ENCODE data around the gene ABCF1.
A peak's percentile ranks its signal among the peaks of the same experiment; 100 is the strongest.

The ABCF1 gene

DNA sequence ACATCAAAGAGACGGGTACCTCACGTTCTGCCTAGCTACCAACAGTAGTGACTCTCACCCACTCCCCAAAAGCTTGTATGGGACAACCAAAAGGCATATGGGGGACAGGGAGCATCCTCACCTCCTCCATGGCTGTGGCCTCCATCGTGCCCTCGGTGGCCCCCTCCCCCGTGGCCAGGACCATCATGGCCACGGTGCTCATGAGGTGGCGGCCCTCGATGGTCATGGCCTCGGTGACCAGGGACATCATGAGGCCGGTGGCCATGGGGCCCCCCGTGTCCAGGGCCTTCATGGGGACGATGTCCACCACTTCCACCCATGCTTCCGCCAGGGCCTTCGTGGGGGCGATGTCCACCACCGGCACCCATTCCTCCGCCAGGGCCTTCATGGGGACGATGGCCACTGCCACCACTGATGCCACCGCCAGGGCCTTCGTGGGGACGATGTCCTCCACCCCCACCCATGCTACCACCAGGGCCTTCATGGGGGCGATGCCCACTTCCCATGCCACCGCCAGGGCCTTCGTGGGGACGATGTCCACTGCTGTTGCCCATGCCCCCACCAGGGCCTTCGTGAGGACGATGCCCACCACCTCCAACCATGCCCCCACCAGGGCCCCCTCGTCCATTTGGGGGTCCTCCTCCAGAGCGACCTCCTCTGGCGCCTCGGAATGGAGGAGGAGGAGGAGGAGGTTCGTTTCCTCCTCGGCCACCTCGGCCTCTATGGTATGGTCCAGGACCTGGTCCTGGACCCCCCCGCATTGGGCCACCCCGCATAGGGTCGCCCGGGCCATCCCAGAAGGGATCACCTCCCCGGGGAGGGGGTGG is 30.8 kb downstream of the ABCF1 start:
- no peak for DNase-seq

DNA sequence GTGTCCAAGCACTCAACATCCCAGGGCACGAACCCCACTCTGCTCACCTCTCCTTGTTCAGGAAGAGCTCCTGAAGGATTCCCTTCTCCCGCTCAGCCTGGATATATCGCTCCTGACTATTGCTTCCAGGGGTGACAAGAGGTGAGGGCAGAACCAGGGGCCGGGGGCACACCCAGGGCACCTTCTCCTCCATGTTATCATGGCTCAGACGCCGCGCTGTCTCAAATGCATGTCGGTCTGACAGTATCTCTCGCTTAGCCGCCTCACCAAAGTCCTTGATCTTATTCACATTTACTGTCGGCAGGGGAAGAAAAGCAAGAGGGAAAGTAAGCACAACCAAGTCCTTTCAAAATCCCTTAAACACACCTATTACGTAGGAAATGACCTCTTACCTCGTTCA is 32.7 kb downstream of the ABCF1 start:
- DNase-seq = no peak

DNA sequence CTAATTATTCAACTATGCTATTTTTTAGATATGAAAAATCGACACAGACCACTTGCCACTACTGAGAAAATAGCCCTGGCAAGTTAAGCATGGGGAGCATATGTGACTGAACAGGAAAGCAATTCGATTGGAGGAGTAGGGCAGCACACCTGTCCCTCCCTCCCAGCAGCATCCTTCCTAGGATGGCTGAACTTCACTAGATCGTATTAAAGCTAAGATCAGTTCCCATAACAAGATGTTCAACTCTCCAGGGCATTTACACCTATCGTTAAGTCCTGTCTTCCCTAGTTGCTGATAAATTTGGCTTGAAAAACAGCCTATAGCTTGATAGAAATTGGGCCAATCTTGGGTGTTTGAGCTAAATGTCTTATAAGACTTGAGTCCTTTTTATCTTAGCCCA is 38.8 kb downstream of the ABCF1 start:
- no peak for DNase-seq

DNA sequence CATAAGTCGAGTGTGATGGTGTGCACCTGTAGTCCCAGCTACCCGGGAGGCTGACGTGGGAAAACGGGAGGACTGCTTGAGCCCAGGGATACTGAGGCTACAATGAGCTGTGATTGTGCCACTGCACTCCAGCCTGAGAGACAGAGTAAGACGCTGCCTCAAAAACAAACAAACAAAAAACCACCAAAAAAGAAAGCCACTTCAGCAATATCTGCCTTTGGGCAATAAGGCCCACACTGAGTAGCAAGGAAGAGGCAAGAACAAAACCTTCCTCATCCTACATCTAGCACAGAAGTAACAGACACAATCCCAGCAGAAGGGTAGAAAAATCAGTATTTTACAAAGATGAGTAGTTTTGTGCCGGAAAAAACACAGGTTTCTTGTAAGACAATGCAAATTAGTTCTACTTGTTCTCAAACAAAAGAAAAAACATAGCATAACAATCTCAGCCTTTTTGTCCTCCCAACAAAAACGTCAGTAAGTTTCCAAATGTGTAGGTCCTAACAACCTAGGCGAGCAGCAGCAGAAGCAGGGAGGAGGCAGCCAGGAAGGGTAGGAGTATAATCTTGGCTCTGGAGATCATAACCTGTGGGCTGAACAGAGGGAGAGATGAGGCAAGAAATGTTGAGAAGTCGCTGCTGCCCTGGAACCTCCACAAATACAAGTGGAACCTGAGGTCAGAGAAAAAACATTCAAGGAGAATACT is 40.1 kb downstream of the ABCF1 start:
- no peak for DNase-seq

DNA sequence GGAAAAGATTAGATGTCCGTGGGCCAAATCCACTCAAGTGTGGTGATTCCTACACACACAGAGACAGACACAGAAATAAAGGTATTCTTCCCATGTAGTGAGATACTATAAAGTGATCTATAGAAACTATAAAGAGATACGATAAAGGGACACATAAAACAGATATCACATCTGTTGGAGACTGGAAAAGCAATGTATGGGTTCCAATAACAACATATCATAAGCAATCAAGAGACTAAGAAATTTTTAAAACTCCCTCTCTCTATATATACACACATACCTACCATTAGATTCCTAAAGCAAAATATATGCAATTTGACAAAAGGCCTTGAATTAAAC is 40.6 kb downstream of the ABCF1 start:
- DNase-seq = no peak

DNA sequence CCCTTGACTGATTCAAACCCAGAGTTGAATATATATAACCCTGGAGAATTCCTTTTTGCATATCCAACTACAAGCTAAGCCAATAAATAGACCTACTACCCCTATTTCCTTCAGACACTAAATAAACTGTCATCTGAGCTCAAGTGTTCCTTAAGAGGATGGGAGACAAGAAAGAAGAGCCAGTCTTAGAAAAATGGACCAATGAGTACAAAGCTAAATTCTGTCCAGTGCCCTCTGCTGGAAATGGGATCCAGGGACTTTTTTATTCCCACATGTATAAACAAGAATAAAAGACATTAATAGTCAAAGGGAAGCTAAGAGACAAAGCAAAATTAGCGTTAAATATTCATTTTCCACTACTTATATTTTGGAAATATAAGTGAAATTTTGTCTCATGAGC is 41.0 kb downstream of the ABCF1 start:
- DNase-seq = no peak

DNA sequence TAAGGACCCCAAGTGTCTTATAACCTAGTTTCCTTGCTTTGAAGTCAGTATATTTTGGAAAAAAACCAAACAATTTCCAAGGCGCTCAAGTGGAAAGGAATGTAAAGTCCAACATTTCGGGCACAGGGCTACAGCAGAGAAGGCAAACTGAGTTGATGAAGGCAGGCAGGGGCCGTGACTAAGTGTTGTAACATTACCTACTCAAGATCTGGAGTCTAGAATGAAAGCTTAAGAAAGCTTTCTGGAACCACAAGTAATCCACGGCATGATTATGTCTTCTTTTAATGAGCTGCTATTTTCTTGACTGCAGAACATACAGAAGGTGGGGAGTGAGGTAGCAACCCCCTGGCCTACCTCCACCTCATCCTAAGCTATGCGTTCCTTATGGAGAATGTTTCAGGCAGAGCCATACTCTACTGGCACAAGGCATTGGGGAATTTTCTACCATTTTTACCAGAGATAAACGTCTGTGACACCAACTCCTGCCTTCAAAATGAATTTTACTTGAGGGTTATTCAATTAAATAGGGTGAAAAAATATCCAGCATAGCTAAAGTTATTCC is 41.5 kb downstream of the ABCF1 start:
- DNase-seq = no peak

DNA sequence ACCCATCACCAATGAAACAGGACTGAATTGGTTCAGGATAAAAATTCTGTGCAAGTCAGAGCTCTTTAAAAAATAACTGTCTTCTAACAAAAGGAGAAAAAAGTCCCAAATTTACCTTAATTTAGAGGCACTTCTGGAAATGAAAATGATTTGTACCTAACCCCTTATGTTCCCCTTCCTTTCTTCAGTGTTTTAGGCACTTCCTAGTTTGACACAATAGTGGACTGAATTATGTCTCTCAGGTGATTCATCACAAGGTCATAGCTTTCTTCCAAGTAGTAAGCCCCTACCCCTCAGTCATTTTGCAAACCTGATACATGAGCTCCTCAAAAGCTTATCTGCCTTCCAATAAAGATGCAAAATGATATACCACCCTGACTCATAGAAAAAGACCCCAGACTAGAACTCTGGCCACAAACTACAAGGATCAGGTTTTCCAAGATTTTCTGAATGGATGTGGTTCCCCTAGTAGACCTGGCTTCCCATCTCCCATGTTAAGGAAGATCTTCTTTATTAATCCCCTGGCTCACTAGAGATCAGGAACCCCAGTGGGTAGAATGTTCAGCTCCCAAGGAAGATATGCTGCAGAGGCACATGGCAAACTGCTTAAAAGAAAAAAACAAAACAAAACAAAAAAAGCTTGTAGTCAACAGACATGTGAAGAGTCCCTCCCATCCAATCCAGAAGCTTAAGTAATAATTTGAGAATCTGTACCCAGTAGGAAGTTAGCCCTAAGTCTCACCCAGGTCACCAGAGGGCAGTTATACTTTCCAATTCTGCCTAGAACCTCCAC is 42.2 kb downstream of the ABCF1 start:
- DNase-seq = no peak

DNA sequence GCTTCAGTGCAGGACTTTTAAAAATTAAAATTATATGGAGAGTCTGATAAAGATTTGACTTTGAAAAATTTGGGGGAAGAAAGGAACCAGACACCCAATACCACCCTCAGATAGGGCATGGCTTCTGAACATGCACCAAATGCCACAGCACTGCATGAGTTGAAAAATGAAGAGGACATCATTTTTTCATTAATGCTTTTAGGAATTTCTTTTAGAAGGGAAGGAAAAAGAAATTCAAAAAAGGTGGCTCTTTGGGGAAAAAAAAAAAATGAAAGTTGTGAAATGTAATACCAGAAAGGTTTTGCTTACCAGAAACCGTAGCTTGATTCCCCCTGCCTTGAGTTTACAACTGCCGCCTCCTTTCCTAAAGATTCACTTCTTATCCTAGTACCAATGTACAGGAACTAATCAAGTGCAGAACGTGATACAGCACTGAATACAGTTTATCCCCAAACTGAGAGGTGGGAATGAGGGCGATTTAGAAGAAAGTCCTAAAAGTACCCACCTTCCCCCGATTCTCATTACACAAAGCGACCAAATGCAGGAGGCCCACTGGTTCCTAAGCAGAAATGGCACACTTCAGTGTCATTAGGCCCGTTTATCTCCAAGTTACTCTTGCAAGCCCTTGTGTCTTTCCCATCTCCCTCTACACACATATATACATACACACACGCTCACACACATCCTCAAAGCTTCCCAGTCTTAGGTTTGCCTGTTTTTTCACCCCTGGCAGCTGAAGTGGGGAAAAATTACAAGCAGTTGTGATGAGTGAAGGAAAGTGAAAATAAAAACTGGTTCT is 43.0 kb downstream of the ABCF1 start:
- no peak for DNase-seq

DNA sequence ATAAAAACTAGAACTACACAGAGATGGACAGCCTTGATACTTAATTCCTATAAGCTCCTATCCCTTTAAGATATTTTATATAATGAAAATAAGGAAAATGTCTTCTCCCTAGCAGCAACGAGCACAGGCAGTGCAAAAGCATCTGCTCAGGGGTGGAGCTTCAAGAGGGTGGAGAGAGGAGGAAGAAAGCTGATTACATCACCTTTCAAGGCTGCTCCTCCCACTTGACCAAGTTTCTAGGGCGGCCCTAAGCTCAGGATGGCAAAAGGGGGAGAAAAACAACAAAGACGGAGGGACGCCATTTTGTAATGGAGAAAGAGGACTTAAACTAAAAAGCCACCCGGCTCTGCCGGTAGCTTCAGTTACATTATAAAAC is 43.6 kb downstream of the ABCF1 start:
- peak; percentile 81 for DNase-seq

DNA sequence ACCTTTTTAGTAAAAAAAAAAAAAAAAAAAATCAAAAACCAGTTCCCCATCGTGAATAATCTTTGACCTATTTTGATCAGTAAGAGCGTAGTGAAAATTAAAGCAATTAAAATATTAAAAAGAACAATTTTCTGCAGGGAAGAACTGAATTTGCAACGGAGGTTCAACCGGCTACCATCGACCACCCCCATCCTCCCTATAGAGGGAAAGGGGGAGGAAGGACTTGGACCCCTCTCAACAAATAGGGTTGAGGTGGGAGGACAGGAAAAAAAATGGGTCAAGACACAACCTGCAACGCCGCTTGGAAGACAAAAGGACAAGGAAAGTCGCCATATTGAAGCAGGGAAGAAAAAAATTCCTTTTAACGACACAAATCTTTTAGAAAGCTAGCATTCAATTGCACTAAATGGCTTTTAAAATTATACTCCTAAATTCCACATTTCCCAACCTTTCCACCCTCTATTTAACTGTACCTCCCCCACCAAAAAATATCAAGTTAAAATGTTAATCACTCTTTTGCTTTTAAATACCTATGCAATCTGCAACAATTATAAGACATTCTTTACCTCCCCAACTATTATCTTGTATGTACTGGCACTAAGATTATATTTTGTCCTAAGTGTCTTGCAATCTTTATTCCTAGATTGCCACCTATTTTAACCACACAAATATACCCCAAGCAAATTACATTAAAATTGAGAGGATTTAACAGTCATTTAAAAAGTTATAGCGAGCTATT is 44.1 kb downstream of the ABCF1 start:
- DNase-seq = peak; percentile 75

DNA sequence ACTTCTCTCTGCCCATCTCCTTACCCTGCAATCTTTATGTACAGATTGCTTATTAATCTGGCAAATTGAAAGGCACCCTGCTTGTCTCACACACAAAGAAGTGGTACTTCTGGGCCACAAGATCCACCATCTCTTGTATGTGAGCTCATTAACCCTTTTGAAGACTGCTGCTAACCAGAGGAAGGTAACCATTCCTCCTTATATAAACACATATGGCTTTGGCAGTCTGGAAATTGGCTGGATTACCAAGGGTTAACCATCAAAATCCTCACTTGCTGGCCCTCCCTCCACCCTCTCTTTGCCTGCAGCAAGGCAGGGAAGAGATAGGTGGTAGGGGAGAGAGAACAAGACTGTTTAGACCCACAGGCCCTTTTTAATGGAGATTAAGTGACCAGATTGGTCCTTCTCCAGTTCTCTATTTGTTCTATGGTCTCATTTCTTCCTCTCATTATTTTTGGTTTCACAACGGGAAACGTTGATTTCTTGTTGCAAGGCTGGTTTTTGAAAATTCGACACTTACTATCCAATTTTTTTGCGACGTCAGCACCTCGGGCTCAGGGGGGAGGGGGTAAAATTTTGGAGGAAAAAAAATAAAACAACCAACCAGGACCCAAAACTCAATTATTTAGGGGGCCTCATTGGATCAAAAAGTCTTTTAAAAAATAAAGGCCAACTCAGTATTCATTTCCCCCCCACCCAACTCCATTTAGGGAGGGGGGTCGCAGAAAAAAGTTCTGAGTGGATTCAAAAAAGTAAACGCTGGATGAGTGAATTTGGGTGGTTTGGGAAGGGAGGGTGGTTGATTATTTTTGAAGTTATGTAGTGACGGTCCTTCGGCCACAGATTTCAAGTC is 44.9 kb downstream of the ABCF1 start:
- DNase-seq = no peak

DNA sequence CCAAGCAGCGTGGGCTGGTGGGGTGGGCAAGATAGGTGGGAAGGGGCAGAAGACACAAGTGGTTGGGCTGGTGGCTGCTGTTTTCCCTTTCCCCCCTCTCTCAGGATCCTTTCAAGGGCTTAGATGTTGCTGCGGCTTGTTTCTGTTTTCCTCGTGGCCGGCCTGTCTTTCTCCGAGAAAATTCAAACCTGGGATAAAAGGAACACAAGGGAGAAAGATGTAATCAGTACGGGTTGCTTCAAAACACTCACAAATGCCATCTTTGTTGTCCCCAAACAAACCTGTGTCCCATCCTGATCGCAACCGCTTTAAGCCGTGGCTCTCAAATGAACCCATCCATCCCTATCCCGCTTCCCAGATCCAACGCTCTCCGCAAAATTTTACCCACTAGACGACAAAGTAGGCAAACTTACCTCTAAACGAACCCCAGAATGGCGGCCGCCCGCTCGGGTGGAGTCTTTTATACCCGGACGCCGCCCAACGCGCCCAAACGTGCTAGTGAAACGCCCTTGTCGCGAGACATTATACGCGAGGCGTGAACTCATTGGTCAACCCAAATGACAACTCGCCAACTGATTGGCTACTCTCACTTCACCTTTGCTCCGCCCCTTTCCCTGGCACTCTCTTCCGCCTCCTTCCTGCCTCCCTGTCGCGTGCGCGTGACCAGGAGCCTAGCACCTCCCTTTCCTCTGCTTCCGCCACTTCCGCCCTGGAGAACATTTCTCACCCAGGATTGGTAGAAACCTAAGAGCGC is 45.7 kb downstream of the ABCF1 start, which contains the start of gene PPP1R10:
Gene PPP1R10, minus strand, starts transcription at position 433 of the 754 bp plus-strand sequence. CDS start 7,299 bp downstream, outside the sequence.
- peak; percentile 99 for DNase-seq

DNA sequence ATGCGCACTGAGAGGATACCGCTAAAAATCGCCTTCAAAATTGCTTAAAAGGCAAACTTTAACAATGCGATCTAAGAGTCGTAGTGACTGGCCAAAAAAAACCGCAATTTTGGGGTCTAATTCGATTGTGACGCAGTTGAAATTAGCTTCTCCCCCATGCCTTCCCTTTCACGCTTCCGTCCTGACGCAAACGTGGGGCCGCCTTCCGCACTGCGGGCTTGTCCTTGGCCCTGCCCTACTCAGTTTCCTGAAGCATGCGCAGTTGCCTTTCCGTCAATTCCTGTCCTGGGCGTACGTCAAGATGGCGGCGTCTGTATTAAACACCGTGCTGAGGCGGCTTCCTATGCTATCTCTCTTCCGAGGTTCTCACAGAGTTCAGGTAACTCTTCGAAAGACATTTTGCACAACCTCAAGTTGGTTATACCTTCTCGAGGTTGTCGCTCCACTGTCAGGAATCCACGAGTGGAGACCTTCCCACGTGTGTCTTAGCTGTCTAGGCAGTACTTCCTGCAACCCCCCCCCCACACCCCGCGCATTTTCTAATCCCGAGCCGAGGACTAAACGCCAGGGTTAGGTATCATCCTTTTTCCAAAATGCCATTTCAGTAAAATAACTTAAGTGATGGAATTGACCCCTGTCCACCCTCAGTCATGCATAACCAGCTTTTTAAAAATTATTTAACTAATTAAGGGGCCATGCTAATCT is 46.5 kb downstream of the ABCF1 start, which contains the start of gene MRPS18B:
Gene MRPS18B, plus strand, starts transcription at position 276 of the 705 bp plus-strand sequence. Its CDS starts 26 bp downstream, at position 302.
- DNase-seq = peak; percentile 95

DNA sequence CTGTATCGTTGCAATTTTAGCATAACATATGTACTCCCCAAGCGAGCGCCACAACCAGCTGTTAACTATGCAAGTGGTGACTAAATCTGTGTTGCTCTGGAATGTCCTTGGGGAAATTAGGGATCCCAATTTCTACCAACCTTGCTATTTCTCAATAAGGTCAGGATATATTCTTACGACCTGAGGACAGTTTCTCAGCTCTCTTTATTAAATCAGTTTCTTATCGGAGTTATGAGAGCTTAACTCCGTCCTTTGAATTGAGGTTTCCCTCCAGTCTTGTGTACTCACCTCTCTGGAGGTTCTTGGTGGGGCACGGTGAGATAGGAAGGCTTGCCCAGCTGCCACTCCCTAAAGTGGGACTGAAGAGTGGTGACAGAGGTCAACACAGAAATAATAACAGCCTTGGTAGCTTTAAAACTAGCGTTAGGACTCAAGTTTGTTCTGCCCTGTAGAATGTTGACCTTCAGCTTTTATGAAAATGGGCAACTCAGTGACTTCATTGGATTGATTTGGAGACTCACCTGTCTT is 47.1 kb downstream of the ABCF1 start:
- no peak for DNase-seq

DNA sequence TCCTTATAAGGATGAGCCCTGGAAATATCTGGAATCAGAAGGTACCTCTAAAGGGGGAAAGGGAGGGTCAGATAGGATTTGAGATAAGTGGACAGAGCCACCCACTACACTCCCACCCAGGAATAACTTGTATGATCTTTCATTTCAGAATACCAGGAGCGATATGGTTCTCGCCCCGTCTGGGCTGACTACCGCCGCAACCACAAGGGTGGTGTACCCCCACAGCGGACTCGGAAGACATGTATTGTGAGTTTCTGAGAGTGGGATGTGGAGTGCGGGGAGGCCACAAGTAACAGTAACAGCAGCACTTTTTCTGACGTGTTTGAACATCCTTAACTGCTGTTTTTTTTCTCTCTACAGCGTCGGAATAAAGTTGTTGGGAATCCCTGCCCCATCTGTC is 48.3 kb downstream of the ABCF1 start:
- DNase-seq = no peak

DNA sequence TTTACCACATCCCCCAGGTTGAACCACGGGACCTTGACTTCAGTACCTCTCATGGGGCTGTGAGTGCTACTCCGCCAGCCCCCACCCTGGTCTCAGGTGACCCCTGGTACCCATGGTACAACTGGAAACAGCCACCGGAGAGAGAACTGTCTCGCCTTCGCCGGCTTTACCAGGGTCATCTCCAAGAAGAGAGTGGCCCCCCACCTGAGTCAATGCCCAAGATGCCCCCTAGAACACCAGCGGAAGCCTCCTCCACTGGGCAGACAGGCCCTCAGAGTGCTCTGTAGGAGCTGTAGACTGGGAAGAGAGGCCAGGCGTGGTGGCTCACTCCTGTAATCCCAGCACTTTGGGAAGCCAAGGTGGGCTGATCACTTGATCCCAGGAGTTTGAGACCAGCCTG is 54.3 kb downstream of the ABCF1 start:
- no peak for DNase-seq

DNA sequence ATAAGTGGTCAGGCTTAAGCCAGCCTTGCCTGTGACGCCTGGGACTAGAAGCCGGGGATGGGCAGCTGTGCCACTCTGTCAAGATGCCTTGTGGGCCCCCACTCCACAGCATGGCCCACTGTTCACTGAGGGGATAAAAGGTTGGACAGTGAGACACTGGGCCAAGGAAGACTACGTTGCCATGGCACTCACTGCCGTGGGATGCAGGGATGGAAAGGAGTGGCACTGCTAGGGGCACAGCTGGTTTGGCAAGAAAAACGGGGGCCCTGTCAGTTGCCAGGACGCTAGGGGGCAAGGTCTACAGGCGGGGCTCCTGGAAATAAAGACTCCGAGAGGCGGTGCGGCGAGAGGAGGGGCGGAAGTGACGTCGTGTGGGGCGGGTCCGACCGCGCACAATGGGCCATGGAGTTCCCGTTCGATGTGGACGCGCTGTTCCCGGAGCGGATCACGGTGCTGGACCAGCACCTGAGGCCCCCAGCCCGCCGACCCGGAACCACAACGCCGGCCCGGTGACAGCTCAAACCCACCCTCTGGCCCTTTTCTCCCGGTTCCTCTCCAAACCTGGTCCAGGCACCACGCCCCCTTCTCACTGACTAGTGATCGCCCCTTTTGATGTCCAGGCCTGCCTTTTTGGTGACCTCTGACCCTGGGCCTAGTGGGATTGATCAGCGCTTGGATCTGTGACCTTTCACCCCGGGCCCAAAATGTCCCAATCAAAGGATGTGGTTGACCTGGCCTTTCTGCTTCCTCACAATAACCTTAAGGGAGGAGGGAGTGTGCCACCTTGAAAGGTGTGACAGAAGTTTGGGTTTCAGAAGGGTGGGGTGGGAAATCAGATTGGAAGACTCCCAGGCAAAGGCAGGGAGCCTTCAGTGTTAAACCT is 55.5 kb downstream of the ABCF1 start, which contains the start of gene ATAT1:
Gene ATAT1, plus strand, starts transcription at position 391 of the 883 bp plus-strand sequence.
- peak; percentile 93 for DNase-seq

Measured in activated CD8-positive, alpha-beta memory T cell treated with anti-CD3 and anti-CD28 coated beads, Interleukin-2, amount 50 U/mL, for 48 hours (primary cell).